ENCODE results near the gene EIF4EBP3. TPM values are rescaled to one million over a fixed set of nuclear protein-coding genes. Genes with fewer than 3 reads are reported as not detected.

EIF4EBP3 gene
- total and polyA plus RNA-seq, 2 donors from 2014 or later, result 22.6 to 48.8 TPM

DNA sequence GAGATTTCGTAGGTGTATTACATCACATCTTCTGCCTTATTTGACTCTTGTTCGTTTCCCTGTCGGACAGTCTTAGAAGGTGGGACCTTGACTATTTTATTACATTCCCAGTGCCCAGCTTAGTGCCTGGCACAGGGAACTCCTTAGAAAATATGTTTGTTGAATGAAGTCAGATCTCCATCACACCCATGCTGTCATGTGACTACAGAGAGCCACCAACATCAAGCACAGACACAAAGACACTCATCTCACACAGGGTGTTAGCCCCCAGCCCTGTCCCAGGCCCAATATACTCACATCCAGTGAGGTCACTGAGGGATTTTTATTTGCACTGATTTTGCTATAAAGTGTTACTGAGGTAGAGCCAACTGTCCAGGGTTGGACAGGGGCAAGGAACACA, 10.5 kb downstream of the EIF4EBP3 start:
- H3K4me1 ChIP-seq (ENCODE audit: control insufficient read depth in 2 of 3, insufficient read depth in 2 of 3, low read depth in 1 of 3, low read length in 3 of 3), result peaks cover 0 to 17% (median 10%) of the 10 kb centered on the region in 3 donors
- H3K36me3 ChIP-seq (ENCODE audit: control insufficient read depth in 2 of 3, insufficient read depth in 3 of 3, low read length in 3 of 3), result no peaks in the 10 kb centered on the region
- intact Hi-C loops (cut with DNase I), result no loop called here
- peak overlapping the region in 1 of 3 donors; percentile 81 for H3K4me3 ChIP-seq (ENCODE audit: low read length in 3 of 3)
- H3K9me3 ChIP-seq (ENCODE audit: control insufficient read depth in 2 of 3, insufficient read depth in 1 of 3, low read length in 3 of 3), result no peaks in the 10 kb centered on the region
- no peaks in the 10 kb centered on the region for H3K27me3 ChIP-seq (ENCODE audit: control insufficient read depth, insufficient read depth, low read length)
- TF ChIP-seq, protein P1, sequence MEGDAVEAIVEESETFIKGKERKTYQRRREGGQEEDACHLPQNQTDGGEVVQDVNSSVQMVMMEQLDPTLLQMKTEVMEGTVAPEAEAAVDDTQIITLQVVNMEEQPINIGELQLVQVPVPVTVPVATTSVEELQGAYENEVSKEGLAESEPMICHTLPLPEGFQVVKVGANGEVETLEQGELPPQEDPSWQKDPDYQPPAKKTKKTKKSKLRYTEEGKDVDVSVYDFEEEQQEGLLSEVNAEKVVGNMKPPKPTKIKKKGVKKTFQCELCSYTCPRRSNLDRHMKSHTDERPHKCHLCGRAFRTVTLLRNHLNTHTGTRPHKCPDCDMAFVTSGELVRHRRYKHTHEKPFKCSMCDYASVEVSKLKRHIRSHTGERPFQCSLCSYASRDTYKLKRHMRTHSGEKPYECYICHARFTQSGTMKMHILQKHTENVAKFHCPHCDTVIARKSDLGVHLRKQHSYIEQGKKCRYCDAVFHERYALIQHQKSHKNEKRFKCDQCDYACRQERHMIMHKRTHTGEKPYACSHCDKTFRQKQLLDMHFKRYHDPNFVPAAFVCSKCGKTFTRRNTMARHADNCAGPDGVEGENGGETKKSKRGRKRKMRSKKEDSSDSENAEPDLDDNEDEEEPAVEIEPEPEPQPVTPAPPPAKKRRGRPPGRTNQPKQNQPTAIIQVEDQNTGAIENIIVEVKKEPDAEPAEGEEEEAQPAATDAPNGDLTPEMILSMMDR (IDR thresholded peaks at IDR 0.05; ENCODE audit: borderline replicate concordance, extremely low read depth, insufficient read depth), result no peak
- H3K27ac ChIP-seq (ENCODE audit: low read depth in 2 of 2, low read length in 2 of 2), result peak overlapping the region; percentile 85 to 95
- FAIRE-seq (no peak), DNase-seq (no peak)
- peak overlapping the region in 1 of 3 donors; percentile 85 for H3K9ac ChIP-seq (ENCODE audit: low read length in 3 of 3)

DNA sequence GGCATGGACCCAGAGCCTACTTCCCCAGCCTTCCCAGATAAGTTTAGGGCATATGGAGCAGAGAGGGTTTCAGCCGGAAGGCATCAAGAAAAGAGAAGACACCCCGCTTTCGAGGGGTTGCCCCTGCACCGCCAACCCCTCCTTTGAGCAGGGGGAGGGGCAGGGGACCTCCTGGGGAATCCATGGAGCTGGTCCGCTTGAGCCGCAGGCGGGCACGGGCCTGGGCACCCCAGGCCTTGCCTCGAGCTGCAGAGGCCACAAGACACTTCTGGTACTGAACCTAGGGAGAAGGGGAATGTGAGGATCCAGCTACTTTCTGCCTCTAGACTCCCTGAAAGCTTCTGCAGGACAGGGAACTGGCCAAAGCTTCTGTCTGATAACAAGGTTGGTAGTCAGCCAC, 11.1 kb downstream of the EIF4EBP3 start:
- Histone ChIP-seq H3K27ac (ENCODE audit: low read depth in 2 of 2, low read length in 2 of 2) (no peak overlapping the region), H3K4me1 (ENCODE audit: control insufficient read depth in 2 of 3, insufficient read depth in 2 of 3, low read depth in 1 of 3, low read length in 3 of 3) (peaks cover 0 to 21% (median 14%) of the 10 kb centered on the region in 3 donors), H3K9ac (ENCODE audit: low read length in 3 of 3) (no peak overlapping the region), H3K9me3 (ENCODE audit: control insufficient read depth in 2 of 3, insufficient read depth in 1 of 3, low read length in 3 of 3) (no peaks in the 10 kb centered on the region), H3K4me3 (ENCODE audit: low read length in 3 of 3) (no peak overlapping the region), H3K36me3 (ENCODE audit: control insufficient read depth in 2 of 3, insufficient read depth in 3 of 3, low read length in 3 of 3) (no peaks in the 10 kb centered on the region), H3K27me3 (ENCODE audit: control insufficient read depth, insufficient read depth, low read length) (no peaks in the 10 kb centered on the region)
- intact Hi-C loops (cut with DNase I), result no loop called here
- no peak for DNase-seq
- no peak for FAIRE-seq
- TF ChIP-seq, protein P1 (IDR thresholded peaks at IDR 0.05; ENCODE audit: borderline replicate concordance, extremely low read depth, insufficient read depth), result no peak

GRCh38 chr5:140560227-140560626, 12.8 kb downstream of the EIF4EBP3 start:
- Histone ChIP-seq H3K27ac (ENCODE audit: low read depth in 2 of 2, low read length in 2 of 2) (no peak overlapping the region), H3K36me3 (ENCODE audit: control insufficient read depth in 2 of 3, insufficient read depth in 3 of 3, low read length in 3 of 3) (no peaks in the 10 kb centered on the region), H3K9ac (ENCODE audit: low read length in 3 of 3) (no peak overlapping the region), H3K4me3 (ENCODE audit: low read length in 3 of 3) (no peak overlapping the region), H3K9me3 (ENCODE audit: control insufficient read depth in 2 of 3, insufficient read depth in 1 of 3, low read length in 3 of 3) (no peaks in the 10 kb centered on the region), H3K4me1 (ENCODE audit: control insufficient read depth in 2 of 3, insufficient read depth in 2 of 3, low read depth in 1 of 3, low read length in 3 of 3) (peaks cover 0 to 23% (median 19%) of the 10 kb centered on the region in 3 donors), H3K27me3 (ENCODE audit: control insufficient read depth, insufficient read depth, low read length) (no peaks in the 10 kb centered on the region)
- TF ChIP-seq, protein P1 (IDR thresholded peaks at IDR 0.05; ENCODE audit: borderline replicate concordance, extremely low read depth, insufficient read depth), result no peak
- FAIRE-seq, result no peak
- intact Hi-C loops (cut with DNase I), result no loop called here
- peak in 1 of 5 donors; percentile 67 for DNase-seq

Measured in kidney (tissue), 14 donors.